Measurements from ENCODE around the gene ALDH3B2. TPM values are rescaled to one million over a fixed set of nuclear protein-coding genes. Genes with fewer than 3 reads are reported as not detected.

ALDH3B2 gene
- total and polyA plus RNA-seq, 2 of the 8 experiments (the other 6 are each of a cell fraction or from before 2014, with no cell fraction given), result not detected

DNA sequence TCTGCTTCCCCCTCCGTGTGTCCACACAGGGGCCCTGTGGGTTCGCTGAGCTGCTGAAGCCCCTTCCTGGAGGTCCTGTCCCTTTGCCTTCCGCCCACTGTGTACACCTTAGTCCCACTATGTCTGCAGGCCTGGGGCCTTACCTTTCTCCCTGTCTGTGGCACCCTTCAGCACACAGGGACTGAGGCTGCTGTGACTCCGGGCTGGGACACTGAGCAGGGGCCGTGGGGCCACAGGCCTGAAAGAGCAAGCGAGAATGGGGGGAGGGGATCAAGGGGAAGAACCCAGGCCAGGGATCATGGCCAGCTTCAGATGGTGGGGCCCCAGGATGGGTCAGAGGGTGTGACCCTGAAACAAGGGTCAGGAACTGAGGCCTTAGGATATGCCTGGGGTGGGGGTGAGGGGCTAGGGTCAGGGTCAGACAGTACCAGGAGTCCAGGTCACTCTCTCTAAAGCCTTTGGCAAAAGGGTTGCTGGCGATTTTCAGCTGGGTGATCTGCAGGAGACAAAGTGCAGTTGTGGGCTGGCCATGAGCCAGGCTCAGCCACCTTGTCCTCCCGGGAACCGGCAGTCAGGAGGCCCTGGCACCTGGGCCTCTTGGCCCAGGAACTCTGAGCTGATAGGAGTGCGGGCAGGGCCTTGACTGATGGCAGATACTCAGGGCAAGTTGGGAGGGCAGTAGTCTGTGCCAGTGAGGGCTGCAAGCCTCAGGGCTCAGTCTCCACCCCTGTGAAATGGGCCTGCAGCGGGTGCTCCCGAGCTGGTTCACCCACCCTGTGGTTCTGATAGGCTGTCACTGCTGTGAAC, 42.0 kb downstream of the ALDH3B2 start:
- Histone ChIP-seq H2BK5ac (ENCODE audit: low read depth, low read length) (no peak overlapping the region), H3K79me2 (ENCODE audit: control insufficient read depth in 1 of 2, insufficient read depth in 2 of 2, low read length in 2 of 2) (no peaks in the 10 kb centered on the region), H3K4me3 (ENCODE audit: extremely low read depth in 1 of 4, insufficient read depth in 2 of 4, low read depth in 3 of 4, low read length in 4 of 4) (no peak overlapping the region), H3K9me3 (ENCODE audit: insufficient read depth in 2 of 2, low read depth in 1 of 2, low read length in 1 of 2) (no peaks in the 10 kb centered on the region), H3K4me2 (ENCODE audit: insufficient read depth in 1 of 2, low read depth in 2 of 2, low read length in 2 of 2) (no peak overlapping the region), H3K27ac (ENCODE audit: low read depth, low read length) (no peak overlapping the region), H2BK20ac (ENCODE audit: low read length) (0 out of 2 replicates have a peak overlapping the region, but pooled peaks have one; percentile 43), H4K20me1 (replicated peaks in 1 of 2; ENCODE audit: control insufficient read depth in 1 of 2, insufficient read depth in 2 of 2, low read length in 2 of 2) (no peaks in the 10 kb centered on the region), H3K18ac (ENCODE audit: extremely low read depth, low read length) (no peak overlapping the region), H3K23ac (ENCODE audit: insufficient read length) (no peak overlapping the region), H3K9ac (replicated peaks in 1 of 4; ENCODE audit: extremely low read depth in 1 of 4, low read depth in 3 of 4, low read length in 3 of 4) (no peak overlapping the region), H2BK120ac (replicated peaks; ENCODE audit: low read depth, low read length) (no peak overlapping the region), H2AFZ (ENCODE audit: low read length) (no peak overlapping the region), H3K14ac (ENCODE audit: insufficient read length) (no peak overlapping the region), H3K79me1 (ENCODE audit: low read depth, low read length) (no peaks in the 10 kb centered on the region), H2BK12ac (ENCODE audit: low read depth, low read length) (peak overlapping the region; percentile 7; the same call in 1 of the 2 replicates), H3K23me2 (ENCODE audit: low read depth, low read length) (peaks cover 2% of the 10 kb centered on the region; the same call in 1 of the 2 replicates), H2AK5ac (ENCODE audit: low read depth, low read length) (no peak overlapping the region; the same call in 1 of the 2 replicates), H4K8ac (ENCODE audit: extremely low read depth, insufficient read depth, low read length) (no peak overlapping the region), H3K36me3 (ENCODE audit: control insufficient read depth in 2 of 4, insufficient read depth in 4 of 4, low read length in 3 of 4) (no peaks in the 10 kb centered on the region), H4K91ac (replicated peaks; ENCODE audit: insufficient read length, low read length) (no peak overlapping the region), H3K56ac (replicated peaks; ENCODE audit: insufficient read length, low read depth, low read length) (no peak overlapping the region), H2BK15ac (ENCODE audit: low read length) (0 out of 2 replicates have a peak overlapping the region, but pooled peaks have one; percentile 46), H4K5ac (ENCODE audit: insufficient read length, low read depth, low read length) (no peak overlapping the region), H3K4ac (replicated peaks; ENCODE audit: insufficient read length, low read depth, low read length) (no peak overlapping the region), H3K27me3 (replicated peaks in 1 of 4; ENCODE audit: control insufficient read depth in 3 of 4, extremely low read depth in 1 of 4, insufficient read depth in 3 of 4, low read length in 3 of 4) (no peaks in the 10 kb centered on the region; a peak in 1 of 7 replicates), H3K4me1 (replicated peaks in 1 of 4; ENCODE audit: control insufficient read depth in 3 of 4, insufficient read depth in 4 of 4, low read length in 3 of 4) (peaks cover 0 to 29% (median 18%) of the 10 kb centered on the region in 4 experiments; a peak in 6 of 7 replicates)
- FAIRE-seq, result no peak
- CTCF ChIA-PET (ENCODE audit: partially characterized antibody), result interaction anchor here (1.0 to 10.1 kb wide), 12 partner anchors 8 to 168 kb away, joined by 3 to 117 read pairs (median 4); partner anchors contain the start of genes ACY3 and TBX10
- WGBS, 2 experiments (ENCODE audit: extremely low coverage in 1 of 2, insufficient coverage in 1 of 2, insufficient read length in 1 of 2, insufficient replicate concordance in 2 of 2, low coverage in 1 of 2, low lambda C conversion rate in 2 of 2, missing lambda C conversion rate in 1 of 2), result 83% methylated on average over 9 of the region's 12 CpGs; no CpG with 5 or more reads in 1 of the 2 experiments
- DNase-seq (ENCODE audit: low read depth in 1 of 2, low spot score in 2 of 2), result no peak
- POLR2A ChIA-PET (ENCODE audit: partially characterized antibody), result interaction anchor here (1.2 to 11.7 kb wide), 4 partner anchors 14 to 55 kb away, joined by 3 to 194 read pairs (median 4); partner anchors contain the start of gene GSTP1
- peak; percentile 70 for TF ChIP-seq KDM1A (IDR thresholded peaks at IDR 0.05; ENCODE audit: borderline replicate concordance, low read length)

Data from H1 (cell line).